Nephron progenitor cell (in vitro differentiated cells): Measurements from ENCODE around the gene AK2.
"Not testable (repeated sequence)": the region's sequence is repeated elsewhere in the genome, so short reads cannot be mapped to it uniquely, and the experiment has no call there.

Experiments
- DNase-seq: peaks from one replicate; pipeline ENCODE4 v3.0.0; 2021
- H3K27ac Mint-ChIP-seq: 2 replicates; pipeline ENCODE4 v1.8.0; 2021; ENCODE audit warnings: mild to moderate bottlenecking, moderate library complexity, mixed read lengths
- H3K27me3 Mint-ChIP-seq: 2 replicates; pipeline ENCODE4 v1.8.0; 2021; ENCODE audit warnings: mild to moderate bottlenecking, low read depth, mixed read lengths; ENCODE audit not compliant: poor library complexity
- H3K36me3 Mint-ChIP-seq: 2 replicates; pipeline ENCODE4 v1.8.0; 2021; ENCODE audit warnings: low read depth, mixed read lengths
- H3K4me1 Mint-ChIP-seq: 2 replicates; pipeline ENCODE4 v1.8.0; 2021; ENCODE audit warnings: mixed read lengths
- H3K4me3 Mint-ChIP-seq: 2 replicates; pipeline ENCODE4 v1.8.0; 2021; ENCODE audit warnings: mild to moderate bottlenecking, moderate library complexity, mixed read lengths
- H3K9me3 Mint-ChIP-seq: 2 replicates; pipeline ENCODE4 v1.8.0; 2021; ENCODE audit warnings: mild to moderate bottlenecking, moderate library complexity, mixed read lengths
- CTCF ChIP-seq: fragments of 200-600 bp; sonication (generic); IDR thresholded peaks from 2 replicates; pipeline ENCODE4 v1.5.0; 2021; ENCODE audit warnings: antibody characterized with exemption

Gene AK2

GRCh38 chr1:33070628-33071027 lies 33.9 kb upstream of the AK2 start:
- Mint-ChIP-seq H3K4me3 (no peak overlapping the region), H3K27ac (no peak overlapping the region), H3K9me3 (peaks cover 25% of the 10 kb centered on the region), H3K36me3 (peaks cover 1% of the 10 kb centered on the region), H3K4me1 (no peaks in the 10 kb centered on the region), H3K27me3 (peaks cover 33% of the 10 kb centered on the region)
- no peak for TF ChIP-seq CTCF
- no peak for DNase-seq

GRCh38 chr1:33068108-33068507 lies 31.4 kb upstream of the AK2 start:
- not testable (repeated sequence) for H3K4me1 Mint-ChIP-seq, H3K4me3 Mint-ChIP-seq, H3K27ac Mint-ChIP-seq, DNase-seq
- Mint-ChIP-seq H3K36me3 (peaks cover 18% of the 10 kb centered on the region), H3K9me3 (peaks cover 50% of the 10 kb centered on the region), H3K27me3 (peaks cover 33% of the 10 kb centered on the region)

GRCh38 chr1:33066477-33066876 lies 29.8 kb upstream of the AK2 start:
- H3K4me1 Mint-ChIP-seq, H3K27ac Mint-ChIP-seq, H3K4me3 Mint-ChIP-seq, DNase-seq: not testable (repeated sequence)
- Mint-ChIP-seq H3K9me3 (peaks cover 66% of the 10 kb centered on the region), H3K36me3 (peaks cover 20% of the 10 kb centered on the region), H3K27me3 (peaks cover 35% of the 10 kb centered on the region)

- Mint-ChIP-seq H3K27me3 (peaks cover 26% of the 10 kb centered on the region), H3K9me3 (peaks cover 74% of the 10 kb centered on the region), H3K4me1 (no peaks in the 10 kb centered on the region), H3K27ac (no peak overlapping the region), H3K4me3 (no peak overlapping the region), H3K36me3 (peaks cover 20% of the 10 kb centered on the region)
- no peak for TF ChIP-seq CTCF
- no peak for DNase-seq
Observed at GRCh38 chr1:33065301-33065700, 28.6 kb upstream of the AK2 start.

- DNase-seq: peak; percentile 41
- H3K27me3 Mint-ChIP-seq: peaks cover 18% of the 10 kb centered on the region
Observed at GRCh38 chr1:33064284-33064683, 27.6 kb upstream of the AK2 start.

GRCh38 chr1:33061834-33062233 lies 25.2 kb upstream of the AK2 start:
- Mint-ChIP-seq H3K27me3 (peaks cover 9% of the 10 kb centered on the region), H3K9me3 (peaks cover 70% of the 10 kb centered on the region), H3K27ac (no peak overlapping the region), H3K36me3 (peaks cover 20% of the 10 kb centered on the region), H3K4me3 (no peak overlapping the region), H3K4me1 (no peaks in the 10 kb centered on the region)
- TF ChIP-seq CTCF: no peak
- no peak for DNase-seq

More at GRCh38 chr1:33064284-33064683, 27.6 kb upstream of the AK2 start:
- peaks cover 20% of the 10 kb centered on the region for H3K36me3 Mint-ChIP-seq
- not testable (repeated sequence) for H3K4me1 Mint-ChIP-seq, H3K4me3 Mint-ChIP-seq, H3K27ac Mint-ChIP-seq
- peaks cover 76% of the 10 kb centered on the region for H3K9me3 Mint-ChIP-seq

GRCh38 chr1:33060579-33061083 lies 23.9 kb upstream of the AK2 start:
- Mint-ChIP-seq H3K9me3 (peaks cover 59% of the 10 kb centered on the region), H3K27me3 (peaks cover 9% of the 10 kb centered on the region), H3K4me1 (peaks cover 2% of the 10 kb centered on the region), H3K4me3 (no peak overlapping the region), H3K36me3 (peaks cover 19% of the 10 kb centered on the region), H3K27ac (no peak overlapping the region)
- TF ChIP-seq CTCF: no peak
- no peak for DNase-seq
